Activated naive CD8-positive, alpha-beta T cell treated with anti-CD3 and anti-CD28 coated beads, Interleukin-2, amount 50 U/mL, for 16 hours (primary cell): ENCODE measurements around the gene ARID1B.
A peak's percentile ranks its signal among the peaks of the same experiment; 100 is the strongest.

Experiments used
- DNase-seq: peaks from one replicate; pipeline ENCODE4 v3.0.0-alpha.2; 2020; ENCODE audit warnings: low read depth, low spot score

Gene ARID1B

DNA sequence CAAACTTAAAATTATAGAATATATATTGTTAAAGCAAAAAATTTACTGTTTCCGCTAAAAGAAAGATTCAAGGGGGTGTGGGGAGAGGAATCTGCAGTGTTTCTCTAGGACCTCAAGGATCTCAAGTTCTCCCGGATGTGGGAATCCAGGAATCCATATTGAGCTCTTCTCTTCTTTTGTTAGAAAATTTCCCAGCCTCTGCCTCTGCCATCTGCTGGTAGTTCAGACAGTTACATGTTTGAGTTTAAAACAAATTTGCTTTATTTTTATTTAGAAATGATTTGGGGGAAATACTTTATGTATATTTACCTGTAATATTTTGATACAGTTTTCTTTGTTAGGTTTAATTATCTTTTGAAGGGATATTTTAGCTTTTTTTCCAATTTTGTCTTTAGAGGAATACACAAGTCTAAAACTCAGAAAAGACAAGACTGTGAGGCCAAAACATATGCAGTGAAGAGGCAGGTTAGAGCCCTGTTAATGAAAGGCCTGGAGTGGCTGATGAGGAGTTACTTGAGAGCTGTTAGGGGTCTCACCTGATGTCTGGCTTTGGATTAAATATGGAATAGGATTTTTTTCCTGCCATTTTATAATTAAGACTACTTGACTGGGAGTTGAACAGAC is 268.8 kb downstream of the ARID1B start:
- DNase-seq, result no peak

DNA sequence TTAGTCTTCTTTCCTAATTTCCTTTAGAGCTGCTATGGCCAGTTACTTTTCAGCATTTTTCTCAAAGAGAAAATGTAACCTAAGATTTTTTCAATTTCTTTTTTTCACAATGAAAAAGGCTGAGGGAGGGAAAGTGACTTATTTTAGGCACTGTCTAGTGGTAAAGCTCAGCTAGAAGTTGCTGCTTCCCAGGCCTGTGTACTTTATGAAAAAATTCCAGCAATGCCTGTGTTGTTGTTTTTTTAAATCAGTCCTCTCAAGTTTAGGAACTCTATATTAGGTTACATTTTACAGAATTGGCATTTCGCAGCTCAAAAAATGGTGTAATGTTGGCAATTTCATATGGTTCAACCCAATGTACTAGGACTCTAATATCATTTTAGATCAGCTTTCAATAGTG is 269.6 kb downstream of the ARID1B start:
- no peak for DNase-seq

DNA sequence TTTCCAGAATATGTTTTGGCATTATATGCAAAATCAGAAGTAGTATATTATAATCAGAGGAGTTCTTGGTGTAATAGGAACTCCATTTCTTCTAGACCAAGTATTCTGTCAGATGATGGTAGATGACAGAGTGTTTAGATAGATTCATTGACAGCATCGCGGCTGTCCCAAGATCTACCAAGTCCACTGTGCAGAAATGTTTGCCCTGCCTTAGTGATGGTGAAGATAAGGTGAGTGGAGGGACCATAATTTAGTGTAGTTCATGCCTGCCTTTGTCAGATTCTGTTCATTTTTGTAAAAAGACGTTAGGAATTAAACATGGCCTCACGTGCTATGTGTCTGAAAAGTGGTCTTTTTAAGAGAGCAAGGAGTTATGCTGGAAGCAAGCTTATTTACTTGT is 270.1 kb downstream of the ARID1B start:
- DNase-seq, result no peak

DNA sequence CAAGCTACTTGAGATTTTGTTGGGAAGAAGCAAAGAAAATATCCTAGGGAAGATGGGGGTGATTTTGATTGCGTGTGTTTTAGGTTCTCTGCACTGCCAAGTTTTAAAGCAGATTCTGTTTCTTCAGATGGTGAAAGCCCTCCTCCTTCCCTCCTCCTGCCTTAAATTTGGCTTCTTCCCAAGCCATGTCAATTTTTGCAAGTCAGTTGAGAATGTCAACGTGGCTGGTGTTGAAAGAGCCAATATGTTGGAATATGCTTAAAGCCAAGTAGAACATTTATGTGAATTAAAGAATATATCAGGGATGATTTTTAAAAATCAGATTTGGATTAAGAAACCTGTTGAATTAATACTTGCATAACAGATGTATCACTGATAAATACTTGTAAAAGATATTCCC is 270.8 kb downstream of the ARID1B start:
- no peak for DNase-seq

DNA sequence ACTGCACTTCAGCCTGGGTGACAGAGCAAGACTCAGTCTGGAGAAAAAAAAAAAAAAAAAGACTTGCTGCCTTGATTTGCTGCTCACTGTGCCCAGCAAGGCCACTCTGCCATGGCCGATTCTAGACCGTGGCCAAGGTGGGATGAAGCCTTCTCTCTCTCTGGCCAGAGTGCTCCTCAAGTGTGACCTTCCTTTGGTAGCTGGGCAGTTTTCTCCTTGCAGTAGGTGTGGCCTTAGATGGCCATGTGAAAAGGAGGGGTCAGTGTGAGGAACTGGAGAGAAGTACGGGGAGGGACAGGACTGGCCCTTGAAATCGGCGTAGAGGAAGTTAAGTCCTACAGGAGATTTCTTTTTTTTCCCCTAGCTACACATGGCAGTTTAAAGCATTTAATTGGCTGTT is 272.0 kb downstream of the ARID1B start:
- no peak for DNase-seq

DNA sequence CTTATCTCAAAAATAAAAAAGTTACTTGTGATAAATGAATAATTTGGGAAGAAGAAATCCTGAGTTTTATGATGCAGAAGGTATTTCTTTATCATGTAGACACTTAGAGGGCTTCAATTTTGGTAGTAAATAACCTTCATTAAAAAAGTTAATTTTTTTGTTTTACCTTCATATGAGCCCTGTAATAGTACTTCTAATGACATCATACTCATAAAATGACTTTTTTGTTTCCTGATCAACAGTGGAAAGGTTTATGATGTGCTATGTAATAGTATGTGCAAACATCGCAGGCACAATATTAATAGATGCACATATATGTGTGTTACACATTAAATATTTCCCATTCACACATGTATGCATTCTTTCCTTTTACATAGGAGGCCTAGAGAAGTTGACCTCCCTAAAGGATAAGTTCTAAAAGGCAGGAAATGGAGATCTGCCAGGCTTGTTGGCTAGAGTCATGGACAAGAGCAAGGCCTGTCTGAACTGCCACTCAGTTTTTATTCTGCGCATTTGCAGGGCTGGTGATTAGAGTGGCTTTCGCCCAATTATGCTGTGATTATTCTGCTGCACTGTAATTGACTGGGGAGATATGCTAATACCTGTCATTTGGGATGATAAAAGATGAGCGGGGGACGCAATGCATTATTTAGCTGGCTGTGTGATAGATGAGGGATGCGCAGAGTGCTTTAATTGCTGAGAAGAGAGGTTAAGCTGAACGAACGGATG is 273.5 kb downstream of the ARID1B start:
- DNase-seq, result no peak

DNA sequence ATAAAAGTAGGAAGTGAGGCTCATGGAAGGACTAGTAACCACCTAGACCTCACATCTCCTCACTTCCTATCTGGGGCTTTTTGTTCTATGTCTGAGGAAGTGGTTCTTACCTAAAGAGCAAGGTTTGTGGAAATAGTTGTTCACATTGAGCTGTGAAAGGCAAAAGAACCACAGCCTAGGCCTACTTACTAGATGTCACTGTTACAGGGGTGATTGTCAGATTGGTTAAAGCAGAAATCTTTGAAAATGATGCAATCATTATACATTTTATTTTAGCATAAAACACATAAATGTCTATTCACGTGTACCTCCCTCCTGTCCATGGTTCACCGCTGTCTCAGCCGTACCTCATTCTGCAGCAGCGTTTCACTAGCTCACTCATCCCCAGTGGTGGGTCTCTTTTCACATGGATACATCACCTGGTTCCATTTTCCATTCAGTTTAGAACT is 277.4 kb downstream of the ARID1B start:
- peak; percentile 10 for DNase-seq

DNA sequence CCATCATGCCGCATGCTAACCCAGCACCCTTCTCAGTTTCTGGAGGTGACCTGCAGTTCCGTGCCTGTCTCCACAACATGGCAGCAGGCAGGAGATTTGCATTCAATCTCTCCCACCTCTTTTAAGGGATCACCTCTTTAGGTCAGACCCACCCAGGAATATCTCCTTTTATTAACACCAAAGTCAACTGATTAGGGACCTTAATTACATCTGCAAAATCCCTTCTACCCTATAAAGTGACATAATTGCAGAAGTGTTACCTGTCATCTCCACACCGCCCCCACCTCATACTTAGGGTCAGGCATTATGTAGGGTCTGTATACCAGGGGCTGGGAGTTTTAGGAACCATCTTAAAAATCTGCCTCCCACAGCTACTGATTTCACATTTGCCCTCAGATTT is 278.7 kb downstream of the ARID1B start:
- no peak for DNase-seq

DNA sequence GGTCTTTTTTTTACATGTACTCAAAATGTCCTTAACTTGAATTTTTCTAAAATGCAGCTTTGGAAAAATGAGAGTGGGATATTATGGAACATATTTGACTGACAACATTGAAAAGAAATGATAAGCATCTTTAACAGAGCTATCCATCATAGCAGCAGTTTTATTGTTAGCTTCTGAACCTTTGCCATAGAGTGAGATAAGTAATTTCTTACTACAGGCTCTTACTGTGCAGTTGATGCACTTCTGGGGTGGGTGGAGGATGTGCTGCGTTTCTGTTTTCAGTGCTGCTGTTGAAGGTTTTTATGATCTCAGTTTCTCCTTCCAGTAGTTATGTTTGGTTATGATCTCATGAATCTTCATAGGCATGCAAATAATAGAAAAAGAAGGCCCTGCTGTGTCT is 279.1 kb downstream of the ARID1B start:
- DNase-seq, result peak; percentile 15

DNA sequence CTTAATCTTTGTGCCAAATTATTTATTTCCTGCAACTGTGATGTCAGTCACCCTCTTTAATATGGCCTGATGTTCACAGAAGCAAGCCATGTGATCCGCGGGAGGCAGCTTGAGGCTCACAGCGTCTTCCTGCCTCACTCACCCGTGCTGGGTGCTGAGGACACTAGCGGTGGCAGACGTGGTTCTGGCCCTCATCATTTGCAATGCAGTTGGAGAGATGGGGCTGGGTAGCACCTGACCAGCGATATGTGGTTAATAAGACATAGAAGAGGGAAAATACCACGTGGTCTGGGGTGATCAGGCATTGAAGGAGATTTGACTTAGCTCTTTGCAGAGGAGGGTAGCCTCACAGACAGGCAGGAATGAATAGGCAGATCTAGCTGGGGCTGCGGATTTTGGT is 281.4 kb downstream of the ARID1B start:
- DNase-seq, result no peak

DNA sequence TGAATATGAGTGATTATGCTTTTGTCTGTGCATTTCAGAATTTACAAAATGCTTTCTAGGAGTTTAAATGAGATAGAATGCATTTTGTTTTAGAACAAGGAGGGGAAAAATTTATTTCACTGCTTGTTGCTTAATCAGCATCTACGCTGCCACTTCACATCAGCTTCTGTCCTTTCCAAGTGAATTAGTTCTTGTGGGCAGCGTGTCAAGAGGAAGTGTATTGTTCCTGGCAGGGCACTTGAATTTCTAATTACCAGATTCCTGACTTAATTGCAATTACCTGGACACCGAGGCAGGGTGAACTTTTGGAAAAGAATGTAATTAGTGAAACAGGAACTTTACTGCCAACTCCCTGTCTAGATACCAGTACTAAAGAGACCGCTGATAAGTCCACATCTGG is 282.6 kb downstream of the ARID1B start:
- no peak for DNase-seq

DNA sequence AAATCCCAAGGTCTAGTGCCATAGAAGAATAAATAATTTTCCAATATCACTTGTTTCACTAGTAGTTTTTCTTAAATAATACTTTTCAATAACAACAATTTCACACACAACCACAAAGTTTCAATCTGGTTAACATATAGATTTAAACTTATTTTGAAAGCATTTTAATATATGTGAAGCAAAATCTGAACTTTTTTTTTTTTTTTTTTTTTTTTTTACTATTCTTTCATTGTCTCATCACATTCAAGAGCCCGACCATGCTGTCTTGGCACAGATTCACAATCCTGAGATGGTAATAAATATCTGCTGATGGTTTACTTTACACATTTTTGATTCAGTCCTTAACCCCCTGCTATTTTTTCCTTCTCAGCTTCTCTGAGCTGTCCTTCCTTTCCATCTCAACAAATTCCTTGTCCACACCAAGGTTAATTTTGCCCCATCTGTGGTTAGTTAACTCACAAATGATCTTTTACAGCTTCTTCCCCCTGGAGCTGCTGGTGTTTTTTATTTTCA is 283.3 kb downstream of the ARID1B start:
- no peak for DNase-seq

DNA sequence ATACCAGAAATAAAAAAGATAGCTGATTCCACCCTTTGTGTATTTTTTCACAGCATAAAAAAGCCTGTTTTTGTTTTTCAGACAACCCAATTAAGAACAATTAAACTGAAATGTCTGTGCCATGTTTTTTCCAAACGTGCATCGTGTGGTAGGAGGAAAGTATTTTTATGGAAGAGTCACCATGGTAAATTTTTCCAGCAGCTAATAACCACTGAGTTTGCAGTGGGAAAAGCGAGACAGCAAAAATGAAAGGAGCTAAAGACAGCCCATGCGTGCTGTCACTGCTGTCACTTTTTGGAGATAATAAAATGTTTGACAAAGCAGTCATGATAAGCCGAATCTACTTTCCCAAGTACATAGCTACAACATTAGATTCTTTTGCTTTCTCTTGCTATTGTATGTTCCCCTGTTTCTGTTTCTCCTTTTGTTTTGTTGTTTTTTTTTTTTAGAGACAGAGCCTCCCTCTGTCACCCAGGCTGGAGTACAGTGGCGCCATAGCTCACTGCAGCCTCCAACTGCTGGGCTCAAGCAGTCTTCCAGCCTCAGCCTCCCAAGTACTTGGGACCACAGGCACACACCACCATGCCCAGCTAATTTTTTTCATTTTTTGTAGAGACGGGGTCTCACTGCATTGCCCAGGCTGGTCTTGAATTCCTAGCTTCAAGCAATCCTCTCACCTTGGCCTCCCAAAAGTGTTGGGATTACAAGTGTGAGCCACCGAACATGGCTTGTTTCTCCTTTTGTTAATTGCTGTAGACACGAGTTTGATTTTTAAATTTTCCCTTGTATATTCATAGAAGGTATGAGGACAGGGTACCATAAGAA is 284.8 kb downstream of the ARID1B start:
- DNase-seq, result no peak

DNA sequence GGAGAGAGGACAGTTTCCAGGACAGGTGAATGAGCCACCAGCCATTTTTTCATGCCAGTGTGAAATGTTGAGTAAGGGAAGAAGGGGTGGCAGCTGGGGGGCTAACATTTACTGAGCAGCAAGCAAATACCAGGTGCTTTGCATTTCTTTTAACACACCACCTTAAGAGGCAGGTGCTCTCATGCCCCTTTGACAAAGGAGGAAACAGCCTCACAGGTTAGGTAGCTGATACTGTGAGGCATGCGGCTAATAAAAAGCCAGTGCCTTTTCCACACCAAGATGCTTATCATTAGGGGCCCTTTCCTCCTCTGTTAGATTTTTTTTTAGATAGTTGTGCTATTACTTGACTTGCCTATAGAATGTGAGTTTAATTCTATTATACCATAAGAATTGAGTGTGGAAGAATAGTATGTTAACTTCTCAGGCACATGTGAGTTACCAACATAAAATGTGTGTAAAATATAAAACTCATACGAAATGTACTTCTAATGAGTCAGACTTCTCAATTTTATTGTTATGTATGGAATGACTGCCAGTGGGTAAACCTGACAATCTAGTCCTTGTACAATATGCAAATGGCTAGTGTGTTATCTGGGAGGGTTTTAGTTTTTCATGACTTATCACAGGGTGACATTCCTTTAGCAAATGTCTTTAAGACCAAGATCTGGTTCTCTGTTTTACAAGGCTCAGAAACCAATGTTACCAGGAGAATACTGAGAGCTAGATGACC is 286.2 kb downstream of the ARID1B start:
- DNase-seq, result no peak

DNA sequence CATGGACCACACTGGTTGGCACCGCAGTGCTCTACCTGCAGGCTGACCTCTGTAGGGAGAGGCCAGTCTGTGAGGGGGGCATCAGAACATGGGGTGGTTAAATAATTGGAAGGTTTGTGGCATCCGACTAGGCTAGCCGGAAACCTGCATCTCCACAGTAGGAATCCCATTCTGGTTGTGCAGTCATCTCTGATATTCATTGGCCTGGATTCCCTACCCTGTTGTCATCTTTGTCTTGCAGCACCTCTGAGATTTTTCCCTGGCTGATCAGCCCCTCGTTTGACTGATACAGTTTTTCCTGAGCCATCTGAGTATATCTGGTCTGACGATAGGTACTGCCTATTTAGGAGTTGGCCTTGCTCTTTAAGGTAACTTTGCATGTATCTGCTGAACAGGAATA is 286.7 kb downstream of the ARID1B start:
- DNase-seq, result no peak

DNA sequence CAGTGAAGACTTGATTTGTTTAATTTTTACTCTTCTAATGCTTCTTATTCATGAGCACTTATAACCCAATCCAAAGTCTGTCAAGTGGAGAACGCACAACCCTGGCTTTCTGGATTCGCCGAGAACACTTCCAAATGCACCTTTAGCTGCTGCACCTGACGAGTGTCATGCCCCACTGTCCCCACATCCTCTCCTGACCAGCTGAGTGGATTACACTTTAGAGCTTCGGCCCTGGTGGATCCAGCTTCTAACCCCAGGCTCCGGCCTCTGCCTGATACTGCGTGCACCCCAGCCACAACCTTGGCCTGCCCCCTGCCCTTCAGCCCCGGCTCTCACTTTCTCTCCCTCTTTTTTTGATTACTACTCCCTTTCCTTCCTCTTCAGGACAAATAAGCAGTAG is 287.3 kb downstream of the ARID1B start:
- no peak for DNase-seq

DNA sequence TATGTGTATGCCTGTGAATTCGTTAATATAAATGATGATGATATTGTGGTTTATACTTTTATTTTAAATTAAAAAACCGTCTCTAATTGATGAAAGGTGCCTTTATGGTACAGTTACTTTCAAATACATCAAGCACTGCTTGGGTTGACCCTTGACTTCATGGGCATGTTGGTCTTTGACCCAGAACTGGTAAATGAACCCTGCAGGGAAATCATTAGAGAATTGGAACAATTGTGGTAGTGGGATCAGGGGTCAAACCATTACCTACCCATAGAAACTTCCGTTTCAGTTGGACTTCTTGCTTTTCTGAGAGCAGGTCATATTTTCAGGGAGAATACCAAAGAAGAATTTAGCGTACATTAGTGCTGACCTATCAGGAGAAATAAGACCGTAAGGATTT is 288.2 kb downstream of the ARID1B start:
- DNase-seq, result no peak

DNA sequence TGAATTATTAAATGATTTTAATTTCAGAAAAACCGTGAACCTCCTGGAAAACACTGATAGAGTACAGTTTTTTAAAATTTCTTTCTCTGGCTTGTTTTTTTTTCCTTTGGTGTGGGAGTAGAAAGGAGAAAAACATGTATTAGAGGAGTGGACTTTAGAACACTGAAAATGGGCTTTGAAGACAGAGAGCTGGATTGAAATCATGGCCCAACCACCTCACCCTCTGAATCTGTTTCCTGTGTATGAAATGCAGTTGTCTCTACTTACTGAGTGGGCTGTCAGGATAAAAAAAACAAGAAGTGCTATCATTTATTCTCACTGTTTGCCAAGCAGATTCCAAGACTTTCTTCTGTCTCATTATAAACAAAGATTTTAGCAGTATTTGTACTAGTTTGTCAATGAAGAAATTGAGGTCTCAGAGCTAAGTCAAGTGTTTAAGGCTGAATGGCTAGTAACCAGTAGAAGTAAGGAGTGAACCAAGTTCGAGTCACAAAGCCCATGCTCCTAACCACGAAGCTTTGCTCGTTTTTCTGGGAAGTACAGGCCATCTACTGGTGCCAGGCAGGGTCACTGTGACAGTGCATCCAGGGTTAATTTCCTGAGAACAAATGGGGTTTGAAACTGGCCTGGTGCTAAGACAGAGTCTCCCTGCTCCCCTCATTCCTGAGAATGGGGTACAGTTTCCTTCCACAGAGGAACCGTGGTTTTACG is 289.8 kb downstream of the ARID1B start:
- DNase-seq, result no peak

DNA sequence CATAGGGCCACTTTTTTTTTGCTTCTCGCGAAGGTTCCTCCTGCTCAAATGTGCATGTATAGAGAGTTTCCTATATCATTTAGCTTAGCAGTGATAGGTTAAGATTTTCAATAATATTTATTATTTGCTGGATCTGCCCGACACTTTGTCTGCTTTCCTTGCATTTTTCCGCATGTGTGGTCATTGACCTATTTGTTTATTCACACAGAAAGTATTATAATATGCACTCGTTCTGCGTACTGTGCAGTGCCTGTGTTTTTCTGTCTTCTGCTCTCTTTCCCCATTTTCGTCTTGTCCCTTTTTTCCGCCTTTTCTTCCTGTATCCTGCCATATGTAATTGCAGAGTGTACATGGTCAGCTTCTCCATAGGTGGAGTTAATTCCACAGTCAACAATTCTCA is 290.3 kb downstream of the ARID1B start:
- no peak for DNase-seq

DNA sequence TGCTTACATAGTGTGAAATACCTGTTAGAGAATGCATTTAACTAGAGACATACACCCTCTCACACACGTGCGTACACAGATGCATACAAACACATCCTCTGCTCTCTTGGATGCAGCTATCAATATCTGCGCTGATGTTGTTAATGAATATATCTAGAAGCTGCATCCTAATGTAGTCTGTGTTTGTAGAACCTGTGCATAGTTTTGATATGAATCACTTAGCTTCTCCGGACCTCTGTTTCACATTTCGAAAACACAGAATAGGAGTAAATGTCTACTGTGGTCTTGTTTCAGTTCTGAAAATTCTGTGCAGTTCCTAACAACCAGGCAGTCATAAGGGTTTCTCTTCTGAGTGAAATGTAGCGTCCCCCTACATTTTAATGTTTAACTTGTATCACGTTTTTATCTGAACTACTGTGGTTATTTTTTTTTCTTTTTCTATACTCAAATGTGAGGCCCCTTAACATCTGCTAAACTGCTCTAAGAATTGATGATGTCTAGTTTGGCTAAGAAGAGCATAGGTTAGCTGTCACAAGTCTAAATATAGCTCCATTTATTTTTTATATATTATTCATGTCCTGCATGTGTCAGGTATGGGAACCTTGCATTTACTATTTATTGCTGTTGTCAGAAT is 291.6 kb downstream of the ARID1B start:
- no peak for DNase-seq

DNA sequence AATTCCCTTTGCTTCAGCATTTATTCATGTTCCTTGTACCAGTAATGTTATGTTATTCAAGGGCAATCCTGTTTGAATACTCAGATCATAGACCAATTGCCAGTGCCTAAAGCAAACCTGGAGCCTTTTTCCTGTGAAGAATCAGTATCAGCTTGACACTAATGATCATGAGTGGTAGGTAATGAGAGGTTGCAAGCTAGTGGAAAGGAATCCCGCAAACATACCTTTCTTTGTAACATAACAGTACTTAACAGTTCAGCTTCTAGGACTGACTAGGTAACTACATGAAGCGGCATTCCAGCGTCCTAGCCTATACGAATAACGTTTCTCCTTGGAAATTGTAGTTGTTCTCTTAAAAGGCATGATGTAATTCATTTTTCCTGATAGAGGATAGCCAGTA is 292.4 kb downstream of the ARID1B start:
- no peak for DNase-seq
